H54 (cell line): Measurements from ENCODE around the gene GBX1.

ENCODE experiments used
- DNase-seq: peaks from one replicate; pipeline ENCODE4 v3.0.0; 2011; ENCODE audit warnings: low spot score, mixed read lengths; ENCODE audit not compliant: insufficient read length
- FAIRE-seq: peaks from 3 replicates; lab custom pipeline; 2011; peaks lifted over from hg19 to GRCh38; lab: Jason Lieb, UNC
- POLR2A ChIP-seq: IDR thresholded peaks from 2 replicates; pipeline ENCODE4 v1.6.1; 2011; ENCODE audit warnings: low read depth, mild to moderate bottlenecking, low read length

Gene GBX1

GRCh38 chr7:151126491-151127137 is 40.9 kb downstream of the GBX1 start:
- TF ChIP-seq POLR2A = no peak

GRCh38 chr7:151125846-151126481 is 41.5 kb downstream of the GBX1 start:
- FAIRE-seq (no peak), DNase-seq (no peak)
- no peak for TF ChIP-seq POLR2A

More at GRCh38 chr7:151126491-151127137, 40.9 kb downstream of the GBX1 start:
- FAIRE-seq (no peak), DNase-seq (no peak)

GRCh38 chr7:151125470-151125845 is 42.0 kb downstream of the GBX1 start:
- FAIRE-seq (no peak), DNase-seq (no peak)
- TF ChIP-seq POLR2A = no peak

GRCh38 chr7:151124899-151125399 is 42.5 kb downstream of the GBX1 start:
- no peak for TF ChIP-seq POLR2A
- DNase-seq (no peak), FAIRE-seq (no peak)

GRCh38 chr7:151124481-151124880 is 43.0 kb downstream of the GBX1 start:
- no peak for FAIRE-seq
- TF ChIP-seq POLR2A = no peak

GRCh38 chr7:151123822-151124464 is 43.6 kb downstream of the GBX1 start:
- FAIRE-seq (peak; percentile 76), DNase-seq (peak; percentile 99)
- 0 out of 2 replicates have a peak, but pooled peaks have one; percentile 12 for TF ChIP-seq POLR2A

More at GRCh38 chr7:151124481-151124880, 43.0 kb downstream of the GBX1 start:
- DNase-seq = no peak

GRCh38 chr7:151123158-151123821 is 44.2 kb downstream of the GBX1 start:
- DNase-seq (no peak), FAIRE-seq (no peak)
- no peak for TF ChIP-seq POLR2A

- no peak for FAIRE-seq
- TF ChIP-seq POLR2A = no peak
Observed at GRCh38 chr7:151122796-151123157, 44.7 kb downstream of the GBX1 start.

GRCh38 chr7:151122276-151122675 is 45.2 kb downstream of the GBX1 start:
- FAIRE-seq (no peak), DNase-seq (no peak)
- TF ChIP-seq POLR2A = no peak

More at GRCh38 chr7:151122796-151123157, 44.7 kb downstream of the GBX1 start:
- DNase-seq = no peak

GRCh38 chr7:151121380-151122170 is 45.9 kb downstream of the GBX1 start:
- DNase-seq = no peak
- TF ChIP-seq POLR2A = no peak
- no peak for FAIRE-seq

GRCh38 chr7:151120896-151121295 is 46.6 kb downstream of the GBX1 start:
- FAIRE-seq (no peak), DNase-seq (no peak)
- TF ChIP-seq POLR2A = no peak

- FAIRE-seq (no peak), DNase-seq (no peak)
- no peak for TF ChIP-seq POLR2A
Observed at GRCh38 chr7:151119902-151120301, 47.6 kb downstream of the GBX1 start.

GRCh38 chr7:151119055-151119415 is 48.5 kb downstream of the GBX1 start:
- no peak for TF ChIP-seq POLR2A

More at GRCh38 chr7:151119055-151119415, 48.5 kb downstream of the GBX1 start:
- DNase-seq (no peak), FAIRE-seq (no peak)
